ENCODE data around the gene PDE3A.
"Not testable (repeated sequence)": the region's sequence is repeated elsewhere in the genome, so short reads cannot be mapped to it uniquely, and the experiment has no call there.

PDE3A gene

DNA sequence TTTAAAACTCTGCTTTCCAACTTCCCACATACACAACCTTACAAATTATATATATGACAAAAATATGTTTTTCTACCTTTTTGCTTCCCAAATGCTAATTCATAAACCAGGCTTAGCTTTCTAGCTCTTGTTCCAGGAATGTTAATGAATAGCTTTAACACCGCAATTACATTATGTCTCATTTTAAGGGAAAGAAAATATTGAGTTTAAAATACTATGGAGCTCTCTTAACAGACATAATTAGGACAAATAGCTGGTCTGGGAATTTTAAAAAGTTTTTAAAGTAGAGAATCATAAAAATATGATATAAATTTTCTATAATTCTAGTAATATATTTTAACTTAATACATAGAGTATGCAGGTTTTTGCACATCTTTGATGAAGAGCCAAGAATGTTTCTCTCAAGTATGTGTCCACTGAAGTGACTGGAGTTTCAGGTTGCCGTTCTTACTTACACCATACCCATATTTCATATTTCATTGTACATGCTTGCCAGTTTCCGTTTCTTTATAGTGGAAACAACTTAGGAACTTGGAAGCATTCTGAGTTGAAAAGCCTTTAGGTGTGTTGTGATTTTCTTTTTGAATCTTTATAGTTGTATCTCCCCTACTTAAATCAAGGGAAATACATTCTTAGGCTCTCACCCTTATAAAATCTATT lies 236.2 kb downstream of the PDE3A start:
- DNase-seq (ENCODE audit: low read depth in 2 of 2), result no peak

DNA sequence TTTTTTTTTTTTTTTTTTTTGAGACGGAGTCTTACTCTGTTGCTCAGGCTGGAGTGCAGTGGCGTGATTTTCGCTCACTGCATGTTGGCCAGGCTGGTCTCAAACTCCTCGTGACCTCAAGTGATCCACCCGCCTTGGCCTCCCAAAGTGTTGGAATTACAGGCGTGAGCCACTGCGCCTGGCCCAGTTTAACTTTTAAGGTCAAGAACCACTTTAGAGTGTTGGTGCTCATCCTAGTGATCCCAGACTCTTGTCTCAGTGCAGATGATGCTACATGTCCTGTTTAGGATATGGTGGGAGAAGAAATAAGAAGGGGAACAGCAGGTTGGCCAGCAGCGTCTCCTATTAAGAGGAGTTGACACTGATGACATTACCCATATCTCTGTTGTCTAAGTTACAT lies 246.7 kb downstream of the PDE3A start:
- not testable (repeated sequence) for DNase-seq (ENCODE audit: low read depth in 2 of 2)

DNA sequence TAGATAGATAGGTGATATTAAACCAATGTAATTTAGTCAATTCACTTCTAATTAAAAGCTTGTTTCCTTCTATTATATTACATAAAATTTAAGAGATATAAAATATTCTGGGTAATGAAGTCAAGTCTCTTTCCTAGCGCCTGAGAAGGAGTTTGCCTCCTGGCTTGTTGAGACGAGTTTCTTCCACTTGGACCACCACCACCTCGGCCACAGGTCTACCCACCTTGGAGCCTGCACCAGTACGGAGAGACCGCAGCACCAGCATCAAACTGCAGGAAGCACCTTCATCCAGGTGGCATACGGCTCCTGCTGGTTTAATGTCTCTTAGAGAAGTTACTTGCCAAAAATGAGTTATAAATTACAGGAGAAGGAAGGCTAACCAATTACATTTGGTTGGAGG lies 247.8 kb downstream of the PDE3A start:
- DNase-seq (ENCODE audit: low read depth in 2 of 2), result no peak

DNA sequence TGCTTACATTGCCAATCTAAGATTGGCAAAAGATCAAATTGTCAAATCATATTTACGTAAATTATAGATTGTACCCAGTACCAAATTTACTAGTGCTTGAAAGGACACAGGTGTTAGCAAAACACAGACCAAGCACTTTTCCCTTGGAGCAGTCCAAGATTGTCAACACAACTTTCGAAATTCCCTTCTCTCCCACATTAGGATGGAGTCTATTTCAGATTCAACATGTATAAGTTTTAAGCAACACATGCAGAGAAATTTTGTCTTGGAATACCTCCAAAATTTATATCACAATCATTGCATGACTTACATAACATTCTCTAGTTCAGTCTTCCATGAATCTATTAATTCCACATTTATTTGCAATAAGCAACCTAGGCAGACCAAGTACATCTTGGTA lies 251.9 kb downstream of the PDE3A start:
- no peak for DNase-seq (ENCODE audit: low read depth in 2 of 2)

DNA sequence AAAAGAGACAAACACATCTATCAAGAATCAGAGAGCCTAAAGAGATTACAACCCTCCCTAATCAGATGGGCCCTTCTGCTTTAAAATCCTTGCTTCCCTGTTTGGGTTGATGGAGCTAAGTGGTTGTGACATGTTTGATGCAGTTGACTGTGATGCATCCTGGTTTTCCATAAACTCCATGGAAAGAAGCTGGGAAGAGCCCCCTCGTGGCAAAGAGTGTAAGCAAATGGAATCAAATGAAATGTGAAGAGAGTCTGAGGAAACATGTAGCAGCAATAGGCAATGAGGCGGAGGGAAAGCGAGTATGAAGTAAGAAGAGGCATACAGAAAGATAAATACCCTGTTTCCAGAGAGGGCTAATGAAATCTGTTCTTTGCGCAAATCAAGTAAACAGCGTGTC lies 256.4 kb downstream of the PDE3A start:
- no peak for DNase-seq (ENCODE audit: low read depth in 2 of 2)

DNA sequence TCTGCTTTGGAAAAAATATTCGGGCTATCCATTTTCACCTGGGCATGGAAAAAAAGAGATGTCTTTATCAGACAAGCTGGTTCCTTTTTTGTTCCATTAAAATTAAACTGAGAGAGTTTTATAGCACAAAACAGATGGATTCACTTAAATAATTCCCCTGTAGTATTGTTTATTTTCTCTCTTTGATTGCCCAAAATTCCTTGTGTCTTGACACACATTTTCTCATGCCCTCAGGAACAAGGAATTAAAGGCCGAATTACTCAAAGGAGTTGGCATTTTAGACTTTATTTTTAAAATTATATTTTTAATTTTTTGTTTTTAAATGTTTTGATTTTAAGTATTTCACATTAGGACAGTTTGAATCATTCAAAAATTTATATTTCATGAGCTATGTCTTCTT lies 257.2 kb downstream of the PDE3A start:
- DNase-seq (ENCODE audit: low read depth in 2 of 2), result no peak

DNA sequence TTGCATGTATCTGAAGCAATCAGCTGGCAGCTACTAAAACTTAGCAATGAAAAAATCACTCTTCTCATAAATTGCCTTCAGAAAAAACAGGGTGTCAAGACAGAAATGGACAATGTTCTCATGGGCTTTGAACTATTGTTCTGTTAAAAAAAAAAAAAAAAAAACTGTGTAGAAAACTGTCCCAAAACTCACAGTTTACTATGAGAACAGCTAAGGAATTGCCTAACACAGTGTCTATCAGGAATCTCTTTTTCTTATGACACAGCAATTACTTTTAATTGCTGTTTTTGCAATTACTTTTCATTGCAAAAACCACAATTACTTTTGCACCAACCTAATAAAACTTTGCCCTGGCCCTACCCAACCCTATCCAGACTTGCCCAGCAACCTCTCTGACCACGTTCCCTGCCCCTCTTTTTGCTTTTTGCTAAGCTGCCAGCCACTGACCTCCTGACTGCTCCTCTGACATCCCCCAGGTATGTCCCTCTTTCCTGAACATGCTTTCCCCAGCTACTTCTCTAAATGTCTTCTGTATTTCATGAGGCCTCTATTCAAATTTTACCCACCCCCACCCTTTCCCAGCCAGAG lies 258.8 kb downstream of the PDE3A start:
- DNase-seq (ENCODE audit: low read depth in 2 of 2), result no peak

DNA sequence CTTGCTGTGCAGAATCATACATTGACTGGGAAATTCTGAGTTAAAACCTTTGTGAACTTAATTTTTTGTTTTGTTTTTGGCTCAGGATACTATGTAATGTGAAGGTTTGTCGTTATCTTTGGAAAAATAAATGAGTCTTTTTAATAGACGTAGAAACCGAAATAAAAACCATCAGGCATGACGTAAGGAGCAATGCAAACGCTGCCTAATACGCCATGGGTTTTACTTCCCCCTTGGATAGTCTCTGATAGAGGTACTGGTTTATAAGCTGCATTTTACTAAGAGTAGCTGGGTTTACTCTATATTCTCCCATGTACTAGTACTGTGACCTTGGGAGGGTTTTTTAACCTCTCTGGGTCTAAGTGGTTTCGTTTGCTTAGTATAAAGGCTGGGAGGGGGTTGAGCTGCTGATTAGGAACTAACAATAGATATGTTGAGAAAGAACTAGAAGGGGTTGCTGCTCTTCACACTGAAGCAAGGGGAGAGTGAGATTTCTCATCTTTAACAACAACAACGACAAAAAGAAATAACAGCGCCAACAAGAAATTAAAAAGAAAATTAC lies 260.0 kb downstream of the PDE3A start:
- no peak for DNase-seq (ENCODE audit: low read depth in 2 of 2)

DNA sequence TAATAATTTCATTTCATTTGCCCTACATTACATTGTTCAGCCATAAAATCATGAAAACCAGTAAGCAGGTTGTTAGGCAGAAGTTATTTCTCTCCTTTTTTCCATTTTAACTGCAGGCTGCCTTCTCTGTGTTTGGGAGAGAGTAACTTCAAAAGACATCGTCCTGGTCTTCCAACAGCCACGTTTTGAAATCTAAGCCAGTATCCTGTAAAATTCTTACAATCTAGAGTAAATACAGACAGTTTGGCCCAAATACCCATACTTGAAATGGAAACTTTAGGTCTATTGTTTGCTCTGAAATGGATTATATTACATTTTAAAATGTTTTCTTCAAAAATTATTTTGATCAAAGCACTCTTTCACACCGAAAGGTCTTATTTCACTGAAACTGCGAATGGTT lies 260.7 kb downstream of the PDE3A start:
- DNase-seq (ENCODE audit: low read depth in 2 of 2), result no peak

DNA sequence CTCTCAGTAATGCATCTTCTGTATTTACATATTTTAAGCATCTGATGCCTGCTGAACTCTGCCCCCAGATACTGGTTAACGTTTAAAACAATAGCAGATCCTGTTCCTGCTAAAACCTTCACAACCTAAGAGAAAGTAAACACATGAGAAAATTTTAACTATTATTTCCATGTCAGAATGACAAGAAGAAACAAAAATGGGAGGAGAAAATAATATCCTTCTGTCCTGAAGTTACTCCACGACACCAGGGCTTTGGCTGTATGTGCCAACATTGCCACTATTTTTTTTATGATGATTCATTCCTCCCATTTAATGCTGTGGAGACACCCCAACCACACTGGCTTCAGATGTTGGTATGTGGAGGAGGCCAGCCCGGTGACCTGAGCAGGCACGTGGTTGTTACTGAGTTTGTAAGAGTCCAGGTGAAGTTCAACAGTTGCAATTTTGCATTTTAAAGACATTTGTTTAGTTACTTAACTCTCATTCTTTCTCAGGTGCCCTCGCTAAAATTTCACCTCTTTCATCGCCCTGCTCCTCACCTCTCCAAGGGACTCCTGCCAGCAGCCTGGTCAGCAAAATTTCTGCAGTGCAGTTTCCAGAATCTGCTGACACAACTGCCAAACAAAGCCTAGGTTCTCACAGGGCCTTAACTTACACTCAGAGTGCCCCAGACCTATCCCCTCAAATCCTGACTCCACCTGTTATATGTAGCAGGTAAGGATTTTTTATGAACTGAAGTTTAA lies 261.2 kb downstream of the PDE3A start:
- DNase-seq (ENCODE audit: low read depth in 2 of 2), result no peak

DNA sequence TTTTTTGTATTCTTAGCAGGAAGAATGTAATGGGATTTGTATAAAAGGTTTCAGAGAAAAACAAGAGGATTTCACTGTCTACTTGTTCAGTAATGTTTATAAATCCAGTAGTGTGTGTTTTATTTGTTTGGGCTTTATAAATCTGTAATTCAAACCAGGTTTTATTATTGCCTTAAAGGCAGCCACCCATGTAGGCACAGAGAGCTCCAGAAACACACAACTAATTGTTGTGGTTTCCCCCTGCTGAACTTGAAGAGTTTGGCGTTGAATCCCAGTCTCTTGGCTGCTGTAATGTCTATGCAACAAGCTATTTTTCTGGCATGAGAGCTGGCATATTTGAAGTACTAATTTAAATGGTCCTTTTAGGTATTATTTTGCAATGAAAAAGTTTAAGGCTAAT lies 263.4 kb downstream of the PDE3A start:
- DNase-seq (ENCODE audit: low read depth in 2 of 2), result no peak

DNA sequence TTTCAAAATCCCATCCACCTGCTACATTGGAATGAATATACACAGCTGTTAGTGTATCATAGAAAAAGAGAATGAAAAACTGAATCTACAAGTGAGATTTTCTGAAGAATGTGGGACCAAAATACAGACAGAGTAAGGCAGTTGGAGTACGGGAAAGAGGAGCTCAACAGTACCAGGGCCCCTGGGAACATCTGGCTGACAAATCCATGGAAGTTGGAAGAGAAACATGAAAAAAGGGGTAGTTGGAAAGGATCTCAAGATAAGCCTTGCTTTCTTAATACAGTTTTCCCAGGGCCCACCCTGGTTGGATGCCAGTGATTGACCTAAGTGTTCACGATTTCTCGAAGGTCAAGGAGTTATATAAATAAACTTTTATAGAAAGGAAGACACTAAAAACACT lies 272.8 kb downstream of the PDE3A start:
- no peak for DNase-seq (ENCODE audit: low read depth in 2 of 2)

DNA sequence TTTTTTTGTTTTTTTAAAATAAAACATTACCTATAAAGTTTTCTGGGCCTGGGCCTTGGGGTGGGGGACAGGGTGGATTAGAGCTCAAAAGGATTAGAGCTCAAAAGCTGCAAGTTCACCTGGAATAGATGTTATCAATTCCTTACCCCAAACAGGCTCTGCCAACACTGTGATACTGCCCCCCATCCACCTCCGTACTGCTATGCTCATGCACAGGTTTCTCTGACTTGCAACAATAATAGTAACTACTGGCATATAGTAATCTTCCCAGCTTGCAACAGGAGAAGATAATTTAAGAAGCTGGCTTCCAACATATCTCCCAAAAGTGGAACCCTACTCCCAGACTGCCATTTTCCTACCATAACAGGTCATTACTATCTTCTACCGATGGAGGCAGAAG lies 275.5 kb downstream of the PDE3A start:
- no peak for DNase-seq (ENCODE audit: low read depth in 2 of 2)

DNA sequence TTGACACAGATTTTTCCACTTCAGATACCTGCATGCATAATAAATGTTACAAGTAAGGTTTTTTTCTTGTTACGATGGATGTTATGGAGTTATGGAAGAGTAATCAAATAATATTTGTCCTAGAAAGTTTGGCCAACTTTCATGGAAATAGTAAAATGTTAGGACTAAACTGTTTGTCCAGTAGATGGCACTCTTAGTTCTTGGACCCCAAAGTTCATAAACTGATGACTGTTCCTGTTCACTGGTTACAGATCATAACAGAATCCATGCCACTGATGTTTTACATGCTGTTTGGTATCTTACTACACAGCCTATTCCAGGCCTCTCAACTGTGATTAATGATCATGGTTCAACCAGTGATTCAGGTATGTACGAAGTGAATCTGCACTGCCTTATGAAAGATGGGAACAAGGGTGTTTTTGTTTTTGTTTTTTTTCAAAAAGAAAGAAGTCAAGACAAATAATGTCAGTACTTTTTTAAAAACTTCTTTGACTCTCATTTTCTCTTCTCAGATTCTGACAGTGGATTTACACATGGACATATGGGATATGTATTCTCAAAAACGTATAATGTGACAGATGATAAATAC lies 278.0 kb downstream of the PDE3A start:
- no peak for DNase-seq (ENCODE audit: low read depth in 2 of 2)

DNA sequence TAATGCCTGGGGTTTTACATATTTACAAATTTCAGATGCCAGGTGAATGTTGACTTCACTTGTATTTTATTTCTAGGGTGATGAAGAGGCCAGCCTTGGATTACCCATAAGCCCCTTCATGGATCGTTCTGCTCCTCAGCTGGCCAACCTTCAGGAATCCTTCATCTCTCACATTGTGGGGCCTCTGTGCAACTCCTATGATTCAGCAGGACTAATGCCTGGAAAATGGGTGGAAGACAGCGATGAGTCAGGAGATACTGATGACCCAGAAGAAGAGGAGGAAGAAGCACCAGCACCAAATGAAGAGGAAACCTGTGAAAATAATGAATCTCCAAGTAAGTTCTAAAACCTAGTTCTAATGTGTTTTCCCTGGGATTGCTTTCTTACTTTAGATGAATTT lies 285.5 kb downstream of the PDE3A start:
- DNase-seq (ENCODE audit: low read depth in 2 of 2), result no peak

DNA sequence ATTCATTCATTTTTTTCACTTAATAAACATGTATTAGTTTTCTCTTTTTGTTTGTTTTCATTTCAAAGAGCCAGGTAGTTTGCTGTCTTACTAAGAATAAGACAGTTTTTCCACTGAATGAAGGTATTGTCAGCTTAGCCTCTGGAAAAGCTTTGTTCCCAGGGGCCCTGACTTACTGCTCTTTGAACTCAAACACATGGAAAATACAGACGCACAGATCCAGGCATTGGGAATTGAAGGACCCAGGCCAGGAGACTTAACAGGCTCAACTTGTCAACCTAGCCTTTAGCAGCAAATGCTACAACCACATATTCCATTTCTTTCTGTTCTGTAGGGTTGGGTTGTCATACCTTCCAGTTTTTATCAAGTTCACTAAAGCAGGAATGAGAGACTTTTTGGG lies 288.3 kb downstream of the PDE3A start:
- DNase-seq (ENCODE audit: low read depth in 2 of 2), result no peak

DNA sequence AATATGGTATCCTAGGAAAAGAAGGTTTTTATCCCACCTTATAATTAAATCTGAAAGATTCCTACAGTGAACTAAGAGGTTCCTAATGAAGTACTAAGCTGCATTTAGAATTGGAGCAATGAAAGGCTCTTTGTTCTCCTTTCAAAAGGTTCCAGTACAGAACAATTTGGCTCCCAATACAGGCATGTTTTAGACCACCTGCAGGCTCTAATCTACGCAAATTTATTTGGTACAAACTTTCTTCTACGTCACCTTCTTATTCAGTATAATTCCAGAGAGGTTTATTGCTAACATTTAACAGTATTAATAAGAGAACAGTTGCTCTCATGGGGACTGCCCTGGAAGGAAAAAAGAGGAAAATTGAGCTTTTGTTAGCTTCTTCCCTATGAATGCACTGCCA lies 289.2 kb downstream of the PDE3A start:
- DNase-seq (ENCODE audit: low read depth in 2 of 2), result no peak

DNA sequence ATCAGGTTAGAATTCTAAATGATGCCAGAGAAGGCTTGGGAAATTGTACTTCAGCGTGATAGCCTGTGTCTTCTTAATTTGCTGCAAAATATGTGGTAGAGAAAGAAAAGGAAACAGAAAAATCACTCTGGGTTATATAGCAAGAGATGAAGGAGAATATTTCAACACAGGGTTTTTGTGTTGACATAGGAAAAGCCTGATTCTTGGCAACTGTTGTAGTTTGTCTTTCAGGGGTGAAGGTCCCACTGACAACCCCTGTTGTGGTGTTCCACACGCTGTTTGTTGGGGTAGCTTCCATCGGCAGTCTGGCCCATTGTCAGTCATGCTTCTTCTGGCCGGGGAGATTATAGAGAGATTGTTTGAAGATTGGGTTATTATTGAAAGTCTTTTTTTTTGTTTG lies 313.0 kb downstream of the PDE3A start:
- no peak for DNase-seq (ENCODE audit: low read depth in 2 of 2)

DNA sequence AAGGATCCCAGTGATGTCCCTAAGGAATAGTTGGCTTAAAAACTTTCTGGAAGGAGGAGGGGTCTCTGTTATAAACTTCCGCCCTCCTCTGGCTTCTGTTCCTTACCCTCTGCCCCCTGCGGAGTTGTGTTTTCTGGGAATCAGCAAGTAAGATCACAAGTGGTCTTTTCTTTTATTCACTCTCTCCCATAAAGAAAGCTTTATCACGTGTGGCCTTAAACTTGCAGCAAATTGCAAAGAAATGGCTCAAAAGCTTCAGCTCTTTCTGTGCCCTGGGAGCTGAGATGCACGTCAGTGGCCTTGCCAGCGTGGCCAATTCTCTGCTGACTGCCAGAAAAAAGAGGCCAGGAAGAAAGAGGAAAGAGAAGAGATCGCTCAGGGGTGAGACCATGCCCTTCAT lies 326.9 kb downstream of the PDE3A start, which contains the start of gene SLCO1C1:
SLCO1C1 (plus strand) TSS at position 101 of the 400 bp plus-strand sequence. CDS start 4,245 bp downstream, outside the sequence.
- no peak for DNase-seq (ENCODE audit: low read depth in 2 of 2)

DNA sequence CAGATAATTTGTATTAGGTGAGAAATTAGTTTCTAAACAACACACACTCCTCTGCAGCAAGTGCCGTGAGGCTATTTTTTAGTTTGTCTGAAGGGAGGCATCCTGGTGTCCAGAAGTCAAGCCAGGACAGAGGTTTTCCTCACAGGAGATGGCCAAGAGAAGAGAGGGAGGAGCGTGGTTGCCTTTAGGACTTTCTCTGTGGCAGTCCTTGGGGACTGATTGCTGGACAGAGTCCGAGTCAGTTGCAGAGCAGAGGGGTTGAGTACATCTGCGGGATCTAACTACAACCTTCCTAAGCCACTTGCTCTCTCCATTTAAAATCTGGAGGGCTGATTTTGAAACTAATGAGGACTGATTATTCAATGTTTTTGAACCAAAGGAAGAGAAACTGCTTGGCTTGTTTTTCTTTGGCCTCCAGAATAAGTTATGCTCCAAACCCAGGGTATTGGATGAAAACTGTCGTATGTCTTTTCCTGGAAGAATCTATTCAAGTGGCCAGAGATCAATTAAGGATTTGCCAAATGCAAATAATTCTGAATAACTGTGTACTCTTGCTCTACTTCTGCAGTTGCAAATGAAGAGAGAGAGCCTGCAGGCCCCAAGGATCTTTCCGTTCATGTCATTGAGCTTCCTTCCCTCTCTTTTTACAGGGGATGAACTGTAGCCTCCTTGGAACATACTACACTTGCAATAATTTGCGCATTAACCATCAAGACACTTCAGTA lies 328.0 kb downstream of the PDE3A start:
- DNase-seq (ENCODE audit: low read depth in 2 of 2), result no peak

DNA sequence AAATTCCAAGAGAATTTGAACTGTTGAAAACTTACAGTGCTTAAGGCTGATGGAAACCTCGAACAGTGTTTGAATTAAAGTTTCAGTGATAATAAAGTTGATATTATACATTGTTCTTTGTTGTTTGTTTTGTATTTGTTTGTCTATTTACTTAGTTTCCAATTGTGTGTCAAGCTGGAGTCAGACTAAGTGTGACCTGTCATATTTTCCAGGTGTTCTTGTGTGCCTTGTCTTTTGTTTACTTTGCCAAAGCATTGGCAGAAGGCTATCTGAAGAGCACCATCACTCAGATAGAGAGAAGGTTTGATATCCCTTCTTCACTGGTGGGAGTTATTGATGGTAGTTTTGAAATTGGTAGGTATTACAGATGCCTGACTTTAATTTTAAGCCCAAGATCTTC lies 332.8 kb downstream of the PDE3A start:
- DNase-seq (ENCODE audit: low read depth in 2 of 2), result no peak

DNA sequence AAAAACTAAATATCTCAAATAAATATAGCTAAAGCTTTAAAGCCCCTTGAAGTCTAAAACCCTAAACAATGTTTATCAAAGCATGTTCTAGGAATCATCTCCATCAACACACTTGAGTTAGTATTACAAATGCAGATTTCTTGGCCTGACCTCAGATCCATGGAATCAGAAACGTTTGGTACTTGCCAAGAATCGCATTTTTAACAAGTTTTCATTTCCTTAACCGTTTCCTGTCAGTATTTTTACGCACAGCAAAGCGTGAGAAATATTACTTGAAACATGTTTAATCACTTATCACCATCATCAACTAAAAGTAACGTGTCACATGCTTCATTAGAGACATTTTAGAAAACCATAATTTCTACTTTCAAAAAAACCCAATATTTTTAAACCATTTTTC lies 336.5 kb downstream of the PDE3A start:
- no peak for DNase-seq (ENCODE audit: low read depth in 2 of 2)
